Tibial nerve (tissue), 4 donors: ENCODE measurements around the gene PLXNA1. TPM values are rescaled to one million over a fixed set of nuclear protein-coding genes. Genes with fewer than 3 reads are reported as not detected.

Experiments
- DNase-seq, 2 donors: peaks; one replicate each; pipeline ENCODE4 v3.0.0-alpha.2; 2019; ENCODE audit warnings: low spot score in 2 of 2
- H3K27ac ChIP-seq, 4 donors: fragments of 200-600 bp; sonication (generic) in 3 of 4; one replicate each; pipeline ENCODE4 v1.5.1; 2017 to 2019; ENCODE audit warnings: mild to moderate bottlenecking in 1 of 4
- H3K27me3 ChIP-seq, 2 donors: fragments of 200-600 bp; sonication (generic) in 1 of 2; one replicate each; pipeline versions ENCODE4 v1.5.1 to v1.6.0; 2017 to 2019
- H3K36me3 ChIP-seq, 3 donors: fragments of 200-600 bp; sonication (generic); one replicate each; pipeline ENCODE4 v1.5.1; 2018 to 2019
- H3K4me1 ChIP-seq, 4 donors: fragments of 200-600 bp; sonication (generic) in 3 of 4; one replicate each; pipeline ENCODE4 v1.5.1; 2017 to 2019
- H3K4me3 ChIP-seq, 4 donors: fragments of 200-600 bp; sonication (generic) in 3 of 4; one replicate each; pipeline ENCODE4 v1.5.1; 2017 to 2019; ENCODE audit warnings: mild to moderate bottlenecking in 1 of 4, moderate library complexity in 1 of 4
- H3K9me3 ChIP-seq, 4 donors: fragments of 200-600 bp; sonication (generic) in 3 of 4; one replicate each; pipeline ENCODE4 v1.5.1; 2017 to 2019
- EP300 ChIP-seq, 2 donors: sonication (generic); formaldehyde crosslinking; IDR thresholded peaks; one replicate each; pipeline ENCODE4 v1.6.1; 2017; ENCODE audit warnings: antibody characterized with exemption in 2 of 2, mild to moderate bottlenecking in 1 of 2
- POLR2A ChIP-seq, 2 donors: fragments of 450-650 bp; IDR thresholded peaks; one replicate each; pipeline ENCODE4 v1.6.1; 2017; ENCODE audit warnings: antibody characterized with exemption in 2 of 2, mild to moderate bottlenecking in 2 of 2, moderate library complexity in 2 of 2
- WGBS, 2 donors: methylation state at CpG; one replicate each; pipeline ENCODE4 v1.1.5; 2018; 5-methylcytosine and 5-hydroxymethylcytosine counted together
- total RNA-seq, 4 donors: library from RNA; depleted of rRNA; stranded (reverse); fragments of >200 nt; gene quantifications; one replicate each; pipeline ENCODE4 v1.1.0, GENCODE V29; 2016
- TF ChIP-seq, protein P1 (sequence below), 5 experiments: fragments of 200-600 bp in 3 of 5; fragments of 450-650 bp in 2 of 5; sonication (generic) in 3 of 5; IDR thresholded peaks; one replicate each; pipeline ENCODE4 v1.5.1; 2016 to 2019; ENCODE audit warnings: antibody characterized with exemption in 5 of 5, mild to moderate bottlenecking in 3 of 5, moderate library complexity in 2 of 5

Gene PLXNA1
- total RNA-seq, 4 donors from 2014 or later = 39.1 to 51.3 (median 39.9) TPM

DNA sequence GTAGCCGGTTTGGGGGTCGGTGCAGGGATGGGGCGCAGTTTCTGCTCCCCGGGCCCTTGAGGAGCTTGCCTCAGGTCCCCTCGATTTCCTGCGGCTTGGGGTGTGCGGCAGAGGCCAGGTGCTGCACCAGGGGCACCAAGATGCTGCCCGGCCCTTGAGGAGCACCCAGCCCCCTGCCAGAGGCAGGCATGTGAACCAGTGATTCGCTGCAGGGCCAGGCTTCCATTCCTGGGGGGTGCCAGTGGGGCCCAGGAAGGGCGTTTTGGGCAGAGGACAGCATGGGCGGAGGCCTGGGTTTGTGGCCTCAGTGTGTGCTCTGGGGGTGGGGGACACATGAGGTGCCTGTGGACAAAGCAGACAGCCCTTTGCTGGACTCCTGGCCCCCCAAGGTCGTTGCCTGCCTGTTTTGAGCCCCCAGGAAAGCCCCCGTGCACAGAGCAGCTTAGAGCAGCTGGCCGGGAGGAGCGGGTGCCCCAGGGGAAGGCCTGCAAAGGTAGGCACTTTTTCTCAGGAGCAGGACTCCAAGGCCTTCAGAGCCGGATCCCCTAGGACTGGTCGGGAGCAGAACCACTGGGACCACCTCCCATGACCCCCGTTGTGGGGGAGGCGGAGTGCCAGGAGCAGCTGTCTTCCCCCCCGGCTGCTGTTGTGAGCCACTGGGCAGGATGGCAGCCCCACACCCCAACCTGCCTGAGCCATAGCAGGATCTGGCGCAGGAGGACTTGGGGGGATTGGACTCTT, 1.6 kb downstream of the PLXNA1 start:
- Histone ChIP-seq H3K27ac (peak overlapping the region; percentile 21 to 75 (median 72)), H3K36me3 (peaks cover 0 to 15% (median 0%) of the 10 kb centered on the region in 3 donors), H3K9me3 (no peaks in the 10 kb centered on the region), H3K4me1 (peaks cover 0 to 53% (median 26%) of the 10 kb centered on the region in 4 donors), H3K4me3 (peak overlapping the region; percentile 60 to 79 (median 72)), H3K27me3 (no peaks in the 10 kb centered on the region)
- DNase-seq = no peak
- TF ChIP-seq EP300 (IDR thresholded peaks at IDR 0.05) (no peak), POLR2A (IDR thresholded peaks at IDR 0.05) (no peak)
- TF ChIP-seq, protein P1, sequence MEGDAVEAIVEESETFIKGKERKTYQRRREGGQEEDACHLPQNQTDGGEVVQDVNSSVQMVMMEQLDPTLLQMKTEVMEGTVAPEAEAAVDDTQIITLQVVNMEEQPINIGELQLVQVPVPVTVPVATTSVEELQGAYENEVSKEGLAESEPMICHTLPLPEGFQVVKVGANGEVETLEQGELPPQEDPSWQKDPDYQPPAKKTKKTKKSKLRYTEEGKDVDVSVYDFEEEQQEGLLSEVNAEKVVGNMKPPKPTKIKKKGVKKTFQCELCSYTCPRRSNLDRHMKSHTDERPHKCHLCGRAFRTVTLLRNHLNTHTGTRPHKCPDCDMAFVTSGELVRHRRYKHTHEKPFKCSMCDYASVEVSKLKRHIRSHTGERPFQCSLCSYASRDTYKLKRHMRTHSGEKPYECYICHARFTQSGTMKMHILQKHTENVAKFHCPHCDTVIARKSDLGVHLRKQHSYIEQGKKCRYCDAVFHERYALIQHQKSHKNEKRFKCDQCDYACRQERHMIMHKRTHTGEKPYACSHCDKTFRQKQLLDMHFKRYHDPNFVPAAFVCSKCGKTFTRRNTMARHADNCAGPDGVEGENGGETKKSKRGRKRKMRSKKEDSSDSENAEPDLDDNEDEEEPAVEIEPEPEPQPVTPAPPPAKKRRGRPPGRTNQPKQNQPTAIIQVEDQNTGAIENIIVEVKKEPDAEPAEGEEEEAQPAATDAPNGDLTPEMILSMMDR (IDR thresholded peaks at IDR 0.05) = no peak
- WGBS, 2 donors = 47 to 64% methylated on average over 11 to 13 of the region's 21 CpGs

GRCh38 chr3:126985132-126985985, 2.4 kb downstream of the PLXNA1 start:
- peaks cover 0 to 23% (median 0%) of the 10 kb centered on the region in 3 donors for H3K36me3 ChIP-seq
- 83 to 86% methylated on average over 17 of the region's 17 CpGs for WGBS, 2 donors

DNA sequence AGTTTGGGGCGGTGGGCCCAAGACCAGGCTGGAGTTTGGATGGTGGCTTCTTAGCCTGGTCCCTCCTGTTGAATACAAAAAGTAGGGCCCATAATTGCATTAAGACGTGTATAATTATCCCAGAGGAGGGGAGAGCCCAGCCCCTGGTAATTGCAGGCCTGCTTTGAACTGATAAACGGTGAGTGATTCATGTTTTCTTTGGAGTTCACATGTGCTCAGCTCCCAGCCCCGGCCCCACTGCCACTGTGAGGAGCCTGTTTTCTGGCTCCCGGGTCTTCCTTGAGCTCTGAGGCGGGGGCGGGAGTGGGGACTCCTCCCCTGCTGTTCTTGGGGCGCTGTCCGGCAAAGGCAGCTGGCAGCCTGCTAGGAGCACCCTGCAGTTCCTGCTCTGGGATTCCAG, 3.1 kb downstream of the PLXNA1 start:
- H3K36me3 ChIP-seq = peaks cover 0 to 30% (median 0%) of the 10 kb centered on the region in 3 donors
- H3K4me1 ChIP-seq = peaks cover 0 to 65% (median 26%) of the 10 kb centered on the region in 4 donors
- no peak overlapping the region for H3K4me3 ChIP-seq
- no peaks in the 10 kb centered on the region for H3K27me3 ChIP-seq
- H3K9me3 ChIP-seq = no peaks in the 10 kb centered on the region
- no peak for TF ChIP-seq POLR2A (IDR thresholded peaks at IDR 0.05)
- TF ChIP-seq, protein P1 (IDR thresholded peaks at IDR 0.05) = no peak
- TF ChIP-seq EP300 (IDR thresholded peaks at IDR 0.05) = no peak
- DNase-seq = no peak
- 46 to 54% methylated on average over 3 to 9 of the region's 9 CpGs for WGBS, 2 donors
- H3K27ac ChIP-seq = peak overlapping the region in 1 of 4 donors; percentile 22

More at GRCh38 chr3:126985132-126985985, 2.4 kb downstream of the PLXNA1 start:
- TF ChIP-seq POLR2A (IDR thresholded peaks at IDR 0.05) = no peak
- no peaks in the 10 kb centered on the region for H3K9me3 ChIP-seq
- peaks cover 0 to 59% (median 26%) of the 10 kb centered on the region in 4 donors for H3K4me1 ChIP-seq
- peak overlapping the region in 1 of 4 donors; percentile 69 for H3K4me3 ChIP-seq
- no peak for DNase-seq
- peak overlapping the region in 3 of 4 donors; percentile 19 to 73 (median 71) for H3K27ac ChIP-seq
- no peaks in the 10 kb centered on the region for H3K27me3 ChIP-seq

- DNase-seq = no peak
- whole genome bisulfite sequencing, 2 donors = 68 to 77% methylated on average over 3 to 4 of the region's 4 CpGs
- Histone ChIP-seq H3K4me1 (peaks cover 0 to 72% (median 27%) of the 10 kb centered on the region in 4 donors), H3K27ac (peak overlapping the region in 1 of 4 donors; percentile 22), H3K4me3 (no peak overlapping the region), H3K36me3 (peaks cover 0 to 39% (median 0%) of the 10 kb centered on the region in 3 donors), H3K9me3 (no peaks in the 10 kb centered on the region), H3K27me3 (no peaks in the 10 kb centered on the region)
- no peak for TF ChIP-seq EP300 (IDR thresholded peaks at IDR 0.05)
- TF ChIP-seq POLR2A (IDR thresholded peaks at IDR 0.05) = no peak
- TF ChIP-seq, protein P1 (IDR thresholded peaks at IDR 0.05) = no peak
These were observed 4.2 kb downstream of the PLXNA1 start for GRCh38 chr3:126987129-126987528.

DNA sequence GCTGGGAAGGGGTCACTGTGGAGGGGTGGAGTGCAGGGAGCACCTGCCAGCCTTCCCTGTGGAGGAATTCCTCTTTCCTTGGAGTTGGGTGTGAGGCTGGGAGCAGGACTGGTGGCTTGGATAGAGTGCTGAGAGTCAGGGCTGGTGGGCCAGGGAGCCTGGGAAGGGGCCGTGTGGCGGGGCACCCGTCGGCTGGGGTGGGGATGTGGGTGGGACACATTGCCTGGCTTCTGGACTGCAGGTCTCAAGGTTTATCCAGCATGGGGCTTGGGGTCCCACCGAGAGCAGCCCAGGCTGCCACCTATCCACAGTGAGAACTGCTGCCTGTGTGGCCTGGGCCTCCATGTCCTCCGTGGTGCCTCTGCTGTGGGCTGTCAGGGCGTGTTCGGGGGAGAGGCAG, 4.7 kb downstream of the PLXNA1 start:
- Histone ChIP-seq H3K27ac (peak overlapping the region in 1 of 4 donors; percentile 22), H3K4me1 (peaks cover 0 to 72% (median 23%) of the 10 kb centered on the region in 4 donors), H3K27me3 (no peaks in the 10 kb centered on the region), H3K36me3 (peaks cover 0 to 39% (median 0%) of the 10 kb centered on the region in 3 donors), H3K9me3 (no peaks in the 10 kb centered on the region), H3K4me3 (no peak overlapping the region)
- 73 to 89% methylated on average over 3 to 8 of the region's 8 CpGs for WGBS, 2 donors
- TF ChIP-seq POLR2A (IDR thresholded peaks at IDR 0.05) (no peak), EP300 (IDR thresholded peaks at IDR 0.05) (no peak)
- TF ChIP-seq, protein P1 (IDR thresholded peaks at IDR 0.05) = no peak
- DNase-seq = no peak
